ENCODE measurements around the gene NUP50. TPM values are rescaled to one million over a fixed set of nuclear protein-coding genes. Genes with fewer than 3 reads are reported as not detected.

The NUP50 gene
- total and polyA plus RNA-seq, 2 of the 13 experiments (the other 11 are each of a cell fraction or from before 2014, with no cell fraction given): 14.2 to 52.4 TPM

DNA sequence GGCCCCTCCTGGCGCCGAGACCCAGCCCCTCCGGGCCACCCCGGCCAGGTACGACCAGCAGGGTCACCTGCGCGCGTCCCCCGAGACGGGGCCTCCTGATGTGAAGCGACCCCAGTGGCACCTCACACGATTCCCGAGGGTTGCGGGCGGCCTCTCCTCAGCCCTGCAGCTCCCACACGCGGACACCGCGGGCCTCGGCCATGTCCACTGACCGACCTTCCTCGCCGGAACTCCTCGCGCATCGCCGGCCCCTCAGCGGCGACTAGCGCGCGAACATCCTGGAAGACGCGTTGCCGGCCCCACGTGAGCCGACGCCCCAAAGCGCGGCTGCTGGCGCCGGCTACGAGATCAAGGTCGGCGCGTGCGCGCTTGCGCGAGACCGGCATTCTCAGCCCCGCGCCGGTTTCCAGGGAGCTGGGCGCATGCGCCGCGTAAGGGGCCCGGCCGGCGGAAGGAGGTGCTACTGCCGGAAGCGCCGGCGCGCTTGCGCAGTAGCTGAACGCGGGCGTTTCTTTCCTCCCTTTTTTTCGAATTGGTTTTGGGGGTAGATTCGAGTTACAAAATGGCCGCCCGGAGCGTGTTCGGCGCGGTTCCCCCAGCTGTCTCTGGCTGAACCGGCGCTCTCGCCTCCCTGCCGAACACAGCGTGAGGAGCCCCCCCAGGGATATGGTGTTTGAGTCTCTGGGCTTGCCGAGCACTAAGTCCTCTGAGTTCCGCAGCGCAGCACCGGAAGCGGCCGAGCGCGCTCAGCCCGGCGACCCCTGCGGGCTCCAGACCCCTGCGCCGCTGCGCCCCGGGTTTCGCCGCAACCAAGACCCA is at the start of gene NUP50 (continued):
- TF ChIP-seq MAZ (IDR thresholded peaks at IDR 0.05; ENCODE audit: borderline replicate concordance, low read depth, low read length): no peak
- peak; percentile 79 for TF ChIP-seq MAZ (CRISPR knock-in tag; IDR thresholded peaks at IDR 0.05; ENCODE audit: low read depth)
- peak; percentile 91 for TF ChIP-seq SAP130 (CRISPR knock-in tag; IDR thresholded peaks at IDR 0.05; ENCODE audit: low read depth)
- no peak for TF ChIP-seq ARNT (IDR thresholded peaks at IDR 0.05)
- TF ChIP-seq KDM4B (CRISPR knock-in tag; IDR thresholded peaks at IDR 0.05): no peak
- TF ChIP-seq CBFB (CRISPR knock-in tag; IDR thresholded peaks at IDR 0.05): peak; percentile 76; the same call in 1 of the 2 replicates
- TF ChIP-seq SIN3A (IDR thresholded peaks at IDR 0.05; ENCODE audit: borderline replicate concordance, low read depth, low read length): peak; percentile 83; the same call in 1 of the 2 replicates
- TF ChIP-seq, protein P1, sequence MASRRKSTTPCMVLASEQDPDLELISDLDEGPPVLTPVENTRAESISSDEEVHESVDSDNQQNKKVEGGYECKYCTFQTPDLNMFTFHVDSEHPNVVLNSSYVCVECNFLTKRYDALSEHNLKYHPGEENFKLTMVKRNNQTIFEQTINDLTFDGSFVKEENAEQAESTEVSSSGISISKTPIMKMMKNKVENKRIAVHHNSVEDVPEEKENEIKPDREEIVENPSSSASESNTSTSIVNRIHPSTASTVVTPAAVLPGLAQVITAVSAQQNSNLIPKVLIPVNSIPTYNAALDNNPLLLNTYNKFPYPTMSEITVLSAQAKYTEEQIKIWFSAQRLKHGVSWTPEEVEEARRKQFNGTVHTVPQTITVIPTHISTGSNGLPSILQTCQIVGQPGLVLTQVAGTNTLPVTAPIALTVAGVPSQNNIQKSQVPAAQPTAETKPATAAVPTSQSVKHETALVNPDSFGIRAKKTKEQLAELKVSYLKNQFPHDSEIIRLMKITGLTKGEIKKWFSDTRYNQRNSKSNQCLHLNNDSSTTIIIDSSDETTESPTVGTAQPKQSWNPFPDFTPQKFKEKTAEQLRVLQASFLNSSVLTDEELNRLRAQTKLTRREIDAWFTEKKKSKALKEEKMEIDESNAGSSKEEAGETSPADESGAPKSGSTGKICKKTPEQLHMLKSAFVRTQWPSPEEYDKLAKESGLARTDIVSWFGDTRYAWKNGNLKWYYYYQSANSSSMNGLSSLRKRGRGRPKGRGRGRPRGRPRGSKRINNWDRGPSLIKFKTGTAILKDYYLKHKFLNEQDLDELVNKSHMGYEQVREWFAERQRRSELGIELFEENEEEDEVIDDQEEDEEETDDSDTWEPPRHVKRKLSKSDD (CRISPR knock-in tag; IDR thresholded peaks at IDR 0.05; ENCODE audit: low read depth): peak; percentile 48; the same call in 1 of the 2 replicates
- TF ChIP-seq ZNF180 (CRISPR knock-in tag; IDR thresholded peaks at IDR 0.05; ENCODE audit: borderline replicate concordance, low read depth): no peak
- TF ChIP-seq YEATS2 (CRISPR knock-in tag; IDR thresholded peaks at IDR 0.05; ENCODE audit: borderline replicate concordance): peak; percentile 50; the same call in 1 of the 2 replicates
- TF ChIP-seq ZSCAN31 (CRISPR knock-in tag; IDR thresholded peaks at IDR 0.05; ENCODE audit: low read depth): peak; percentile 79; the same call in 1 of the 2 replicates
- TF ChIP-seq, protein P2, sequence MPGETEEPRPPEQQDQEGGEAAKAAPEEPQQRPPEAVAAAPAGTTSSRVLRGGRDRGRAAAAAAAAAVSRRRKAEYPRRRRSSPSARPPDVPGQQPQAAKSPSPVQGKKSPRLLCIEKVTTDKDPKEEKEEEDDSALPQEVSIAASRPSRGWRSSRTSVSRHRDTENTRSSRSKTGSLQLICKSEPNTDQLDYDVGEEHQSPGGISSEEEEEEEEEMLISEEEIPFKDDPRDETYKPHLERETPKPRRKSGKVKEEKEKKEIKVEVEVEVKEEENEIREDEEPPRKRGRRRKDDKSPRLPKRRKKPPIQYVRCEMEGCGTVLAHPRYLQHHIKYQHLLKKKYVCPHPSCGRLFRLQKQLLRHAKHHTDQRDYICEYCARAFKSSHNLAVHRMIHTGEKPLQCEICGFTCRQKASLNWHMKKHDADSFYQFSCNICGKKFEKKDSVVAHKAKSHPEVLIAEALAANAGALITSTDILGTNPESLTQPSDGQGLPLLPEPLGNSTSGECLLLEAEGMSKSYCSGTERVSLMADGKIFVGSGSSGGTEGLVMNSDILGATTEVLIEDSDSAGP (CRISPR knock-in tag; IDR thresholded peaks at IDR 0.05; ENCODE audit: borderline replicate concordance): no peak; the same call in 1 of the 2 replicates
- TF ChIP-seq ZSCAN29 (CRISPR knock-in tag; conservative IDR thresholded peaks at IDR 0.05): 0 out of 2 replicates have a peak, but pooled peaks have one; percentile 58
- TF ChIP-seq DMAP1 (CRISPR knock-in tag; IDR thresholded peaks at IDR 0.05): peak; percentile 93
- TF ChIP-seq MIXL1 (CRISPR knock-in tag; IDR thresholded peaks at IDR 0.05): peak; percentile 38; the same call in 1 of the 2 replicates
- peak; percentile 92 for TF ChIP-seq ZNF546 (CRISPR knock-in tag; conservative IDR thresholded peaks at IDR 0.05)
- TF ChIP-seq TGIF2 (CRISPR knock-in tag; IDR thresholded peaks at IDR 0.05): peak; percentile 74; the same call in 1 of the 2 replicates
- peak; percentile 88 for TF ChIP-seq GABPB1 (CRISPR knock-in tag; IDR thresholded peaks at IDR 0.05)
- TF ChIP-seq ZNF335 (CRISPR knock-in tag; IDR thresholded peaks at IDR 0.05): no peak
- 0 out of 2 replicates have a peak, but pooled peaks have one; percentile 71 for TF ChIP-seq ZNF572 (CRISPR knock-in tag; IDR thresholded peaks at IDR 0.05)
- 0 out of 2 replicates have a peak, but pooled peaks have one; percentile 55 for TF ChIP-seq ZNF780A (CRISPR knock-in tag; IDR thresholded peaks at IDR 0.05)
- TF ChIP-seq, protein P3, sequence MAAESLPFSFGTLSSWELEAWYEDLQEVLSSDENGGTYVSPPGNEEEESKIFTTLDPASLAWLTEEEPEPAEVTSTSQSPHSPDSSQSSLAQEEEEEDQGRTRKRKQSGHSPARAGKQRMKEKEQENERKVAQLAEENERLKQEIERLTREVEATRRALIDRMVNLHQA (CRISPR knock-in tag; IDR thresholded peaks at IDR 0.05): no peak
- TF ChIP-seq RARA (CRISPR knock-in tag; IDR thresholded peaks at IDR 0.05): peak; percentile 60
- no peak; the same call in 1 of the 2 replicates for TF ChIP-seq ZNF678 (CRISPR knock-in tag; IDR thresholded peaks at IDR 0.05)
- peak; percentile 96 for TF ChIP-seq CHCHD3 (CRISPR knock-in tag; IDR thresholded peaks at IDR 0.05)
- no peak for TF ChIP-seq ZNF235 (CRISPR knock-in tag; IDR thresholded peaks at IDR 0.05; ENCODE audit: borderline replicate concordance)
- TF ChIP-seq ZNF501 (CRISPR knock-in tag; IDR thresholded peaks at IDR 0.05): peak; percentile 95
- peak; percentile 94; the same call in 1 of the 2 replicates for TF ChIP-seq ZNF724P (CRISPR knock-in tag; IDR thresholded peaks at IDR 0.05; ENCODE audit: borderline replicate concordance)
